GM19328 (cell line): ENCODE results near the gene GTPBP6.
"Not testable (repeated sequence)": the region's sequence is repeated elsewhere in the genome, so short reads cannot be mapped to it uniquely, and the experiment has no call there.

Experiments
- ATAC-seq: cut with Tn5 transposase; IDR thresholded peaks from one replicate; pipeline ENCODE4 v1.9.1; 2021; ENCODE audit warnings: mild to moderate bottlenecking, moderate library complexity; ENCODE audit not compliant: unreplicated experiment

The GTPBP6 gene

GRCh38 chrX:335758-336155 lies 17.2 kb upstream of the GTPBP6 start:
- ATAC-seq: no peak

DNA sequence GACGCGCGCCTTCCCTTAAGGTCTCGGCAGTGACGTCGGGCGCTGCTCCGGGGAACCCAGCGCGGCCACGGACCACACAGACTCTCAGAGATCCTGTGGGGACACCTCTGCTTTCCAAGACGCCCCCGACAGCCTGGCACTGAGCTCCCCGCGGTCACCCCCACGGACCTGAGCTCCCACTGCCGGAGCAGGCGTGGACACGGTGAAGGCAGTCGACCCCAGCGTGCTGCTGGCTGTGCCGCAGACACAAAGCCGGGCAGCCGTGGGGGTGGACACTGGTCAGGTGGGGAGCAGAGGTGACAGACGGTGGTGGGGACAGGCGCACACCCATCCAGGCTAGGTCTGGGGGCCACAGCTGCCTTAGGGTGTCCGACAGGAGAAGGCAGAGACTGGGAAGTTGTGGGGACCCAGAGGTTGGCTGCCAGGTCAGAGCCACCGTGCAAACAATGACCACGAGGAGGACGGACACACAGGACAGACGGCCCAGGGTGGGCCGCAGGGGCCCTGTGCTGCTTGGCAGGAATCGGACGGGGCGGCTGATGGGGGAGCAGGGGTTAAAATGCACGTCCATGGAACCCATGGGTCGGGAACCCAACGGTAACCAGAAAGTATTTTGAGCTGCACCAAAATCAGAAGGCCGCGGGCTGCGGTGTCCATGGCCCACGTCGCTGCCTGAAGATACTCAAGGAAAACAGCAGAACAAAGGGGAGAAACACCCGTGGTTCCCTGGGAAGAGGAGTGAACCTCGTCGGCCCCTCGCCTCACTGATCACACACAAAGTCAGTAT lies 16.6 kb upstream of the GTPBP6 start:
- no peak for ATAC-seq

- no peak for ATAC-seq
Observed at GRCh38 chrX:334331-334891, 15.8 kb upstream of the GTPBP6 start.

DNA sequence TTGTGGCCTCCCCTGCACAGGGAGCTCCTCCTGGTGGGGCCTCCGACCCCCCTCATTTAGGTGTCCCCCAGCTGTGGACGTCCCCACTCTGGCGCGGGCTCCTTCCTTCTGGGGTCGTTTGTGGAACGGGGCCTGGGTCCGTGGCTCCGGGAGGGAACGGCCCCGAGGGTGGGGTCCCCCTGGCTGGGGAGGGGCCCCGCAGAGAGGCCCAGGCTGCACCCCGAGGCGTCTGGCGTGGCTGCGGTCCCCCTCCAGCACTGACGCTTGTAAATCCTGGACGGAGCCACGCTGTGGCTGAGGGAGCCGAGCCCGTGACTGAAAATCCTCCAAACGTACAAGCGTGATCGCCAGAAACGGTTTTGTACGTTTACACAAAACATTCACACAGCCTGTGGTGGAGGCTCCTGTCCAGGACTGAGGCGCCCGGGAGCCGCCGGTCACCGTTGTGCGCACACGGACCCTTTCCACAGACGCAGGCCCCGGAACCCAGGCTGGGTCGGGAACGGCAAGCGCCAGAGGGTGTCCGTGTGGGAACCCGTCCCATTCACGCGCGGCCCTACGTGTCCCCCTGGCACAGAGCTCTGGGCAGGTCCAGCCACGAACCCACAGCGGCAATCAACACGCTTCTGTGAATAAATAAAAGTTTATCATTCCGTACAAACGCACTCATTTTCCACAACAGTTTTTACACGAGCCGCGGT lies 15.2 kb upstream of the GTPBP6 start:
- ATAC-seq: no peak

DNA sequence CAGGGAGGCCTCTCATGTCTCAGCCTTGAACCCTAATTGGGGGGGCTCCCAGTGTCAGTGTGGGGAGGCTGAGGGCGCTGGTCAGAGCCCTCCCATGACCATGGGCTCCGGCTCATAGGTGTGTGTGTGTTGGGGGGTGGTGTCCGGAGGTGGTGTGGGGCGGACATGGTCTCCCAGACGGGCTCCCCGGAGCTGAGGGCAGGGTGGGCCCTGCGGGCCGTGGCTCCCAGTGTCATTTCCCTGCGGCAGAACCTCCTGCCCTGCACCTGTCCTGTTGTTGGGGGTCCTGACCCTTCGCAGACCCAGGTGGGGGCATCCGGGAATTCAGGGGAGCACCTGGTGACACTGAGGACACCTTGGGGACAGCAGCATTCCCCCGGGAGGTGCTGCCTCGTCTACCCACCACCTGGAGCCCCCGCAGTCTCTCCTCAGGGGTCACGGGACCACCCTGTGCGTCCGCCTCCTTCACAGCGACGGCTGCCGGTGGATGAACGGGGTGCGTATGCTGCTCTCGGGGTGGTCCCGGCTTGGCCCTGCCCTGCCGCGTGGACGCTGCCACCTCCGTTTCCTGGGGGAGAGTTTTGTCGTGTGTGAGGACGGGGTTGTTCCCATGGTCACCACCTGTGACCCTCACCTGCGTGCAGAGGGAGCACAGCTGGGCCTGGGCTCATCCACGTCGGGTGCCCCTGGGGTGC lies 14.5 kb upstream of the GTPBP6 start:
- no peak for ATAC-seq

DNA sequence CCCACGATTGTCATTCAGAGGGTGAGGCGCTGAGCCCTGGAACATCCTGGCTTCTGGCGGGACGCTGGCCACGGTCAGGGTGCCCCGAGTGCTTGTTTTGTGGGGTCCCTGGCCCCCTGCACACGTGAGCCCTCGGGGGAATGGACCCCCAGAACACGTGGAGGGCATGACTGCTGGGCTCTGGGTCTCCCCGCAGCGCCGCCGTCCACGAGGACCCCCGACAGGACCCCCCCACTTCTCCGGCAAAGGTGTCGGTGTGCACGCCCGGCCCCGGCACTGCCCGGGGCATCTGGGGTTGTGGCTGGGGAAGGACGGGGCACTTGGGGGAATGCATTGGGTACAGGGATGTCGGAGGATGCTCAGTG lies 13.9 kb upstream of the GTPBP6 start:
- ATAC-seq: no peak

GRCh38 chrX:331825-332495 lies 13.4 kb upstream of the GTPBP6 start:
- no peak for ATAC-seq

DNA sequence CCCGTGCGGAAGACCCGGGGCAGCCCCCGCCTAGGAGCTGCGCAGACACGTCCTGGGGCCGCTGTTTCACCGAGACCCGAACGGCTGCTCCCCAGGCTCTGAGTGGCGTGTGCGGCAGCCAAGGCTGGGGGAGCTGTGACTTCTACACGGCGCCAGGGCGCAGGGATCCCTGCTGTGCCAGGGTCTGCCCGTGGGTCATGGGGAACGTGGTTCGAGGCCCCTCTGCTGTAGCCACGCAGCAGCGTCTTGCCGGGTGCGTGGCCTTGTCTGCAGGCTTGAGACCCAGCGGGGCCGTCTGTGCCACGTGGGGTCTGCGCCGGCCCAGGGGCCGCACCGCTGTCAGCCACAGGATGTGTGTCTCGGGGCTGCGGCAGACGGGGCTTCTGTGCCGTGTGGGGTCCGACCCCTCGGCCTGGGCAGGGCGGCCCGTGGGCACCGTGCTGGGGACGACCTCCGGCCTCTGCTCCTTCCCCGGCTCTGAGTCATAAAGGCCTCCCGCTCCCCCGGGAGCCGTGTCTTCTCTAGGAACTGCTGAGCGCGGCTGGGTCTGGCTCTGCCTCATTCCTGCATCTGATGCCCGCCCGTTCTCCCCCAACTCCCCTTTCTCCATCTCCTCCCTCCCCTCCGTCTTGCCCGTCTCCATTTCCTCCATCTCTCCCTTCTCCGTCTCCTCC lies 12.7 kb upstream of the GTPBP6 start:
- no peak for ATAC-seq

GRCh38 chrX:330726-331150 lies 12.1 kb upstream of the GTPBP6 start:
- ATAC-seq: no peak

GRCh38 chrX:330141-330725 lies 11.6 kb upstream of the GTPBP6 start:
- not testable (repeated sequence) for ATAC-seq

GRCh38 chrX:329291-329910 lies 10.8 kb upstream of the GTPBP6 start:
- no peak for ATAC-seq

DNA sequence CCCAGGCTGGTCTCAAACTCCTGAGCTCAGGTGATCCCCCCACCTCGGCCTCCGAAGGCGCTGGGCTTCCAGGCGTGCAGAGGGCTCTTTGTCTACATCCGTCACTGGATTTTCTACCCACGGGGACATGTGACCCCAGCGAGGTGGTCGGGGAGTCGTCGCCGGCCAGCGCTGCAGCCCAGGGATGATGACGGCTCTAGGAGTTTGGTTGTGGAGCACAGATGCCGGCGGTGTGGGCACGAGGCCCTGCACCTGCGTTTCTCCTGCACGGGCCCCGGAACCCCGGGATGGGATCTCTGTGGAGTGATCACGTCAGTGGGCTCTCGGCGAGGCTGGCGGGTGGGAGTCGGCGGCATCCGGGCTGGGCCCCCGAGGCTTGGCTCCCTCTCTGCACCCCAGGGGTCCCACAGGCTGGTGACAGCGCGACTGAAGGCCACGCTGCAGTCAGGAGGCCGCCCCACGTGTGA lies 9.1 kb upstream of the GTPBP6 start:
- ATAC-seq: no peak

GRCh38 chrX:324664-325063 lies 6.1 kb upstream of the GTPBP6 start:
- ATAC-seq: not testable (repeated sequence)

- ATAC-seq: no peak
Observed at GRCh38 chrX:323721-324628, 5.4 kb upstream of the GTPBP6 start.

DNA sequence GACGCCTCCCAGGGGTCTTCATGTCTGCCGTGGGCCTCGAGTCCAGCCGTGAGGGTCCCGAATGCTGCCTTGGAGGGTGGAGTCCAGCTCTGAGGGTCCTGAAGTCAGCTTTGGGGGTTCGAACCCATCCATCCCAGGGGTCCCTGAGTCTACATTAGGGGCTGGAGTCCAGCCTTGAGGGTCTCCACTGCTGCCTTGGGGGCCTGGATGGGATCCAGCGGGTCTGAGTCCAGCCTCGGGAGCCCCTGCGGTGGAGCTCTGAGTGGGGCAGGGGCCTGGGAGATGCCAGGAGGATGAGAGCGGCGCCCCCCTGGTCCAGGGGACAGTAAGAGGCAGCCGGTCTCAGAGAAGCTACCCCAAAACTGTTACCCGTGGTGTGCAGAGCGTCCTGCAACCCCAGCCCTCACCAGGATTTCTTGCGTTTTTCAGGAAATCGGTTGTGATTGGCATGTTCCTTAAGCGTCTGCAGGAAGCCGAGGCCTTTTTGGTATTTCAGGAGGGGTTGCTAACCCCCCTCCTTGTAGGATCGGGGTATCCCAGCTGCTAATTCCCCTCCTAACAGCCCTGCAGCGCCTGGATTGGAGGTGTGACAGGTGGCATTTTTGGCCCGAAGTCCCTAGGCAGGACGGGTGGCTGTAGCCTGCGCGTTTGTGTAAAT lies 1.7 kb upstream of the GTPBP6 start:
- ATAC-seq: no peak

DNA sequence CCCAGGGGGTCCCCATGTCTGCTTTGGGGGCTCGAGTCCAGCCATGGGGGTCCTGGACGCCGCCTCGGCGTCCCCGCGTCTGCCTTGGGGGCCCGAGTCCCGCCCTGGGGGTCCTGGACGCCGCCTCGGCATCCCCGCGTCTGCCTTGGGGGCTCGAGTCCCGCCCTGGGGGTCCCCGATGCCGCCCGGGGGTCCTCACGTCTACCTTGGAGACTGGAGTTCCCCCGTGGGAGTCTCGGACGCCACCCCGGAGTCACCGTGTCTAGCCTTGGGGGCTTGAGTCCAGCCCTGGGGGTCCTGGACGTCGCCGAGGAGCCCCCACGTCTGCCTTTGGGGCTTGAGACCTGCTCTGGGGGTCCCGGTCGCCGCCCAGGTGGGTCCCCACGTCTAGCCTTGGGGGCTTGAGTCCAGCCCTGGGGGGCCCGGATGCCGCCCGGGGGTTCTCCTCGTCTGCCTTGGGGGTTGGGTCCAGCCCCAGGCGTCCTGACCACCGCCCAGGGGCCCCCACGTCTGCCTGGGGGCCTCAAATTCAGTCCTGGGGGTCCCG lies 1.1 kb upstream of the GTPBP6 start:
- no peak for ATAC-seq

GRCh38 chrX:318068-318738 lies 393 bp downstream of the GTPBP6 start:
- ATAC-seq: peak; percentile 50
